ENCODE measurements around the gene CARS1. TPM values are rescaled to one million over a fixed set of nuclear protein-coding genes. Genes with fewer than 3 reads are reported as not detected.
A peak's percentile ranks its signal among the peaks of the same experiment; 100 is the strongest.
"Not testable (repeated sequence)": the region's sequence is repeated elsewhere in the genome, so short reads cannot be mapped to it uniquely, and the experiment has no call there.

CARS1 gene
- total RNA-seq, 1 donor from 2014 or later: 14.3 TPM

- H3K4me1 ChIP-seq; H3K9me3 ChIP-seq (replicated peaks); H3K27ac ChIP-seq (replicated peaks); DNase-seq; H3K4me3 ChIP-seq; H3K36me3 ChIP-seq; H3K27me3 ChIP-seq (ENCODE audit: low read depth); intact Hi-C loops (cut with micrococcal nuclease): not testable (repeated sequence)
These were observed 6.2 kb upstream of the CARS1 start for GRCh38 chr11:3063432-3063831.

- Histone ChIP-seq H3K9me3 (replicated peaks) (no peaks in the 10 kb centered on the region), H3K36me3 (no peaks in the 10 kb centered on the region), H3K4me3 (no peak overlapping the region), H3K27ac (replicated peaks) (no peak overlapping the region), H3K4me1 (peaks cover 26% of the 10 kb centered on the region), H3K27me3 (ENCODE audit: low read depth) (no peaks in the 10 kb centered on the region)
- intact Hi-C loops (cut with micrococcal nuclease): no loop called here
- no peak for TF ChIP-seq CTCF (IDR thresholded peaks at IDR 0.05; ENCODE audit: borderline replicate concordance)
- DNase-seq: no peak
These were observed 3.3 kb upstream of the CARS1 start for GRCh38 chr11:3060436-3061025.

- Histone ChIP-seq H3K9me3 (replicated peaks) (no peaks in the 10 kb centered on the region), H3K27ac (replicated peaks) (peak overlapping the region; percentile 89), H3K27me3 (ENCODE audit: low read depth) (no peaks in the 10 kb centered on the region), H3K4me3 (no peak overlapping the region), H3K4me1 (peaks cover 29% of the 10 kb centered on the region), H3K36me3 (peaks cover 3% of the 10 kb centered on the region)
- TF ChIP-seq CTCF (IDR thresholded peaks at IDR 0.05; ENCODE audit: borderline replicate concordance): no peak
- intact Hi-C loops (cut with micrococcal nuclease): no loop called here
- DNase-seq: no peak
These were observed 1.8 kb upstream of the CARS1 start for GRCh38 chr11:3058753-3059664.

- intact Hi-C loops (cut with micrococcal nuclease): no loop called here
- no peaks in the 10 kb centered on the region for H3K9me3 ChIP-seq (replicated peaks)
- peak overlapping the region; percentile 89 for H3K27ac ChIP-seq (replicated peaks)
- H3K36me3 ChIP-seq: peaks cover 3% of the 10 kb centered on the region
- H3K27me3 ChIP-seq (ENCODE audit: low read depth): no peaks in the 10 kb centered on the region
- H3K4me1 ChIP-seq: peaks cover 48% of the 10 kb centered on the region
- H3K4me3 ChIP-seq: peak overlapping the region; percentile 88
- TF ChIP-seq CTCF (IDR thresholded peaks at IDR 0.05; ENCODE audit: borderline replicate concordance): no peak
- no peak for DNase-seq
These were observed 741 bp downstream of the CARS1 start for GRCh38 chr11:3056296-3057068.

- Histone ChIP-seq H3K4me1 (peaks cover 54% of the 10 kb centered on the region), H3K4me3 (peak overlapping the region; percentile 88), H3K27me3 (ENCODE audit: low read depth) (no peaks in the 10 kb centered on the region), H3K27ac (replicated peaks) (no peak overlapping the region), H3K36me3 (peaks cover 3% of the 10 kb centered on the region), H3K9me3 (replicated peaks) (no peaks in the 10 kb centered on the region)
- no peak for DNase-seq
- intact Hi-C loops (cut with micrococcal nuclease): no loop called here
- TF ChIP-seq CTCF (IDR thresholded peaks at IDR 0.05; ENCODE audit: borderline replicate concordance): no peak
These were observed 1.3 kb downstream of the CARS1 start for GRCh38 chr11:3055891-3056290.
